HepG2 (cell line): ENCODE data around the gene FOXA3. TPM values are rescaled to one million over a fixed set of nuclear protein-coding genes. Genes with fewer than 3 reads are reported as not detected.

Experiments used
- ASH2L ChIP-seq: fragments of 300-600, 200-600 bp; sonication (generic); IDR thresholded peaks from 2 replicates; pipeline ENCODE4 v1.7.0; 2017; ENCODE audit warnings: low read depth, mild to moderate bottlenecking, moderate library complexity, mixed read lengths, low read length; ENCODE audit not compliant: insufficient read length
- BATF2 ChIP-seq: sonication (generic); formaldehyde crosslinking; IDR thresholded peaks from 2 replicates; pipeline ENCODE4 v1.8.0; 2022; ENCODE audit warnings: mild to moderate bottlenecking, missing genetic modification reagents, moderate library complexity
- CBFB ChIP-seq: sonication (generic); formaldehyde crosslinking; IDR thresholded peaks from 2 replicates; pipeline ENCODE4 v1.4.0; 2020; ENCODE audit warnings: missing genetic modification reagents
- CENPX ChIP-seq: sonication (generic); formaldehyde crosslinking; IDR thresholded peaks from 2 replicates; pipeline ENCODE4 v1.9.0; 2021; ENCODE audit warnings: mild to moderate bottlenecking, missing genetic modification reagents, moderate library complexity
- ESRRA ChIP-seq: sonication (generic); formaldehyde crosslinking; IDR thresholded peaks from 2 replicates; pipeline ENCODE4 v1.5.1; 2020; ENCODE audit warnings: mild to moderate bottlenecking, low read depth, missing genetic modification reagents
- GMEB1 ChIP-seq: sonication (generic); formaldehyde crosslinking; IDR thresholded peaks from 2 replicates; pipeline ENCODE4 v1.5.1; 2020; ENCODE audit warnings: missing genetic modification reagents, mild to moderate bottlenecking, borderline replicate concordance
- HHEX ChIP-seq: IDR thresholded peaks from 2 replicates; pipeline ENCODE4 v1.6.1; 2016; ENCODE audit warnings: control low read depth
- HMGA1 ChIP-seq: sonication (generic); formaldehyde crosslinking; conservative IDR thresholded peaks from 2 replicates; pipeline ENCODE4 v1.4.0; 2020; ENCODE audit warnings: missing genetic modification reagents
- ISX ChIP-seq: sonication (generic); formaldehyde crosslinking; conservative IDR thresholded peaks from 2 replicates; pipeline ENCODE4 v1.5.0; 2020; ENCODE audit warnings: missing genetic modification reagents
- MBNL3 ChIP-seq: fragments of 250-450 bp; sonication (Bioruptor Pico); conservative IDR thresholded peaks from 2 replicates; pipeline ENCODE4 v1.8.0; 2022; ENCODE audit warnings: mild to moderate bottlenecking, inconsistent platforms
- MED1 ChIP-seq: sonication (generic); formaldehyde crosslinking; IDR thresholded peaks from 2 replicates; pipeline ENCODE4 v1.4.0; 2020; ENCODE audit warnings: missing genetic modification reagents
- MLX ChIP-seq: IDR thresholded peaks from 2 replicates; pipeline ENCODE4 v1.6.1; 2016
- NRL ChIP-seq: sonication (generic); formaldehyde crosslinking; IDR thresholded peaks from 2 replicates; pipeline ENCODE4 v1.5.0; 2020; ENCODE audit warnings: missing genetic modification reagents, mild to moderate bottlenecking, moderate library complexity, borderline replicate concordance
- PBX3 ChIP-seq: sonication (generic); formaldehyde crosslinking; IDR thresholded peaks from 2 replicates; pipeline ENCODE4 v1.8.1; 2023; ENCODE audit warnings: missing genetic modification reagents, inconsistent platforms, borderline replicate concordance
- SALL1 ChIP-seq: sonication (generic); formaldehyde crosslinking; IDR thresholded peaks from 2 replicates; pipeline ENCODE4 v1.8.0; 2022; ENCODE audit warnings: mild to moderate bottlenecking, missing genetic modification reagents
- SOX5 ChIP-seq: IDR thresholded peaks from 2 replicates; pipeline ENCODE4 v1.6.1; 2016; ENCODE audit warnings: borderline replicate concordance
- TBP ChIP-seq: sonication (generic); formaldehyde crosslinking; IDR thresholded peaks from 2 replicates; pipeline ENCODE4 v1.5.0; 2020; ENCODE audit warnings: missing genetic modification reagents
- ZBTB38 ChIP-seq: sonication (generic); formaldehyde crosslinking; IDR thresholded peaks from 2 replicates; pipeline ENCODE4 v1.5.1; 2020; ENCODE audit warnings: mild to moderate bottlenecking, missing genetic modification reagents
- ZNF121 ChIP-seq: sonication (generic); formaldehyde crosslinking; IDR thresholded peaks from 2 replicates; pipeline ENCODE4 v1.5.0; 2020; ENCODE audit warnings: mild to moderate bottlenecking, missing genetic modification reagents
- ZNF17 ChIP-seq: sonication (generic); formaldehyde crosslinking; IDR thresholded peaks from 2 replicates; pipeline ENCODE4 v1.5.0; 2020; ENCODE audit warnings: mild to moderate bottlenecking, missing genetic modification reagents
- ZNF224 ChIP-seq: sonication (generic); formaldehyde crosslinking; IDR thresholded peaks from 2 replicates; pipeline ENCODE4 v1.5.0; 2020; ENCODE audit warnings: mild to moderate bottlenecking, missing genetic modification reagents
- ZNF24 ChIP-seq: fragments of 450-650 bp; IDR thresholded peaks from 2 replicates; pipeline ENCODE4 v1.6.1; 2017; ENCODE audit warnings: antibody characterized with exemption, mild to moderate bottlenecking
- ZNF260 ChIP-seq: sonication (generic); formaldehyde crosslinking; IDR thresholded peaks from 2 replicates; pipeline ENCODE4 v1.4.0; 2020; ENCODE audit warnings: missing genetic modification reagents, low read depth, mild to moderate bottlenecking, borderline replicate concordance
- ZNF275 ChIP-seq: sonication (generic); formaldehyde crosslinking; IDR thresholded peaks from 2 replicates; pipeline ENCODE4 v1.8.0; 2022; ENCODE audit warnings: missing genetic modification reagents, mild to moderate bottlenecking, inconsistent platforms, borderline replicate concordance
- ZNF746 ChIP-seq: sonication (generic); formaldehyde crosslinking; IDR thresholded peaks from 2 replicates; pipeline ENCODE4 v1.8.0; 2022; ENCODE audit warnings: mild to moderate bottlenecking, missing genetic modification reagents
- ZNF792 ChIP-seq: IDR thresholded peaks from 2 replicates; pipeline ENCODE4 v1.6.1; 2016
- polyA plus RNA-seq, 8 experiments: library from polyadenylated mRNA; depleted of rRNA in 3 of 8; stranded (reverse) in 7 of 8; unstranded in 1 of 8; fragments of >200 nt; fragmentation: Illumina TruSeq in 4 of 8; extraction: Trizol in 4 of 8; gene quantifications; 2 replicates each; pipeline versions ENCODE4 v1.2.1 to v1.2.3, GENCODE V29; 2011 to 2016; ENCODE audit warnings: low read depth in 4 of 8, missing spikeins in 1 of 8, mixed read lengths in 1 of 8; ENCODE audit not compliant: insufficient read depth in 1 of 8
- total RNA-seq, 5 experiments: library from RNA; depleted of rRNA; stranded (reverse); fragments of >200 nt; fragmentation: Illumina TruSeq; extraction: Trizol; gene quantifications; 2 replicates each; pipeline ENCODE4 v1.2.3, GENCODE V29; 2016; ENCODE audit warnings: low read depth in 1 of 5

Gene FOXA3
- total and polyA plus RNA-seq, 2 of the 13 experiments (the other 11 are each of a cell fraction or from before 2014, with no cell fraction given) = 29.8 to 47.6 TPM

- TF ChIP-seq BATF2 (no peak), SOX5 (CRISPR knock-in tag) (no peak; the same call in 1 of the 2 replicates), ZNF792 (CRISPR knock-in tag) (no peak), CENPX (CRISPR knock-in tag) (no peak), SALL1 (peak; percentile 76), ZBTB38 (CRISPR knock-in tag) (no peak), HMGA1 (CRISPR knock-in tag) (no peak), TBP (CRISPR knock-in tag) (no peak), ISX (CRISPR knock-in tag) (no peak), ZNF275 (CRISPR knock-in tag) (0 out of 2 replicates have a peak, but pooled peaks have one; percentile 78), PBX3 (no peak), GMEB1 (CRISPR knock-in tag) (peak; percentile 64; the same call in 1 of the 2 replicates), ESRRA (no peak; the same call in 1 of the 2 replicates), MBNL3 (CRISPR knock-in tag) (no peak), NRL (CRISPR knock-in tag) (no peak), MLX (0 out of 2 replicates have a peak, but pooled peaks have one; percentile 28), ZNF24 (no peak), MED1 (no peak; the same call in 1 of the 2 replicates), HHEX (CRISPR knock-in tag) (no peak), ZNF260 (no peak), ZNF17 (no peak), ZNF224 (no peak), ZNF746 (CRISPR knock-in tag) (no peak; the same call in 1 of the 2 replicates), ZNF121 (no peak), CBFB (CRISPR knock-in tag) (no peak), ASH2L (no peak)
Observed at GRCh38 chr19:45902651-45903625, 38.8 kb downstream of the FOXA3 start (continued).
